Endothelial cell of umbilical vein (primary cell): ENCODE measurements around the gene LACTB. TPM values are rescaled to one million over a fixed set of nuclear protein-coding genes. Genes with fewer than 3 reads are reported as not detected.

Experiments
- BruUV-seq: library from RNA; stranded (reverse); fragments of 400-500 nt; replicated peaks from 2 replicates; lab custom pipeline; 2021; lab: Mats Ljungman, UMichigan
- CTCF ChIA-PET: fragments of 300-600, 350-600 bp; sonication (Branson Sonifier 250); formaldehyde crosslinking; loops from one replicate; lab custom pipeline; 2021; ENCODE audit warnings: antibody characterized with exemption, inconsistent platforms; lab: Charles Lee
- POLR2A ChIA-PET: fragments of 300-600, 350-600 bp; sonication (Branson Sonifier 250); formaldehyde crosslinking; loops from one replicate; lab custom pipeline; 2021; ENCODE audit warnings: antibody characterized with exemption, inconsistent platforms; lab: Charles Lee
- DNase-seq: peaks from one replicate; pipeline ENCODE4 v3.0.0-alpha.2; 2011; ENCODE audit warnings: low read depth, low spot score
- FAIRE-seq: peaks from 2 replicates; lab custom pipeline; 2011; peaks lifted over from hg19 to GRCh38; lab: Jason Lieb, UNC
- H2AFZ ChIP-seq: 2 replicates; pipeline ENCODE4 v1.6.0; 2012; ENCODE audit warnings: low read depth, low read length, control low read depth, inconsistent platforms
- H3K27ac ChIP-seq: 2 replicates; pipeline ENCODE4 v1.5.1; 2011; ENCODE audit warnings: low read depth, mild to moderate bottlenecking, control low read depth, low read length, moderate library complexity; ENCODE audit not compliant: insufficient read depth
- H3K27me3 ChIP-seq, 2 experiments: 2 replicates each; pipeline versions ENCODE4 v1.6.0 to v1.6.1; 2011; ENCODE audit warnings: low read length in 2 of 2, mixed read lengths in 1 of 2; ENCODE audit not compliant: control insufficient read depth in 2 of 2, insufficient read depth in 2 of 2
- H3K36me3 ChIP-seq, 2 experiments: 2 replicates in 1 of 2; 3 replicates in 1 of 2; pipeline ENCODE4 v1.5.1; 2011; ENCODE audit warnings: low read length in 2 of 2, mild to moderate bottlenecking in 1 of 2, moderate library complexity in 1 of 2; ENCODE audit not compliant: control insufficient read depth in 2 of 2, insufficient read depth in 2 of 2; ENCODE audit errors: extremely low read depth in 1 of 2
- H3K4me1 ChIP-seq: 3 replicates; pipeline ENCODE4 v1.5.1; 2011; ENCODE audit warnings: mild to moderate bottlenecking, low read length; ENCODE audit not compliant: control insufficient read depth, insufficient read depth; ENCODE audit errors: extremely low read depth
- H3K4me2 ChIP-seq: 2 replicates; pipeline ENCODE4 v1.6.1; 2011; ENCODE audit warnings: low read length, control low read depth, mixed read lengths; ENCODE audit not compliant: insufficient read depth
- H3K4me3 ChIP-seq, 3 experiments: fragments of 200-600 bp in 1 of 3; sonication (generic), shearing (Covaris generic) in 1 of 3; replicated peaks in 1 of 3; 2 replicates each; pipeline ENCODE4 v1.5.1; 2011 to 2016; ENCODE audit warnings: control low read depth in 3 of 3, low read length in 3 of 3, mild to moderate bottlenecking in 2 of 3, inconsistent platforms in 1 of 3, low read depth in 1 of 3, moderate library complexity in 1 of 3; ENCODE audit not compliant: insufficient read depth in 1 of 3
- H3K79me2 ChIP-seq: 2 replicates; pipeline ENCODE4 v1.6.0; 2012; ENCODE audit warnings: low read length, inconsistent platforms; ENCODE audit not compliant: control insufficient read depth, insufficient read depth
- H3K9ac ChIP-seq: replicated peaks from 2 replicates; pipeline ENCODE3; 2011; ENCODE audit warnings: low read length, control low read depth; ENCODE audit not compliant: insufficient read depth; ENCODE audit errors: extremely low read depth
- H3K9me1 ChIP-seq: replicated peaks from 3 replicates; pipeline ENCODE4 v1.6.0; 2011; ENCODE audit warnings: mild to moderate bottlenecking, low read length; ENCODE audit not compliant: control insufficient read depth, insufficient read depth; ENCODE audit errors: extremely low read depth
- H3K9me3 ChIP-seq: replicated peaks from 2 replicates; pipeline ENCODE4 v1.5.1; 2012; ENCODE audit warnings: low read length, inconsistent platforms; ENCODE audit not compliant: control insufficient read depth, insufficient read depth
- H4K20me1 ChIP-seq: replicated peaks from 2 replicates; pipeline ENCODE3; 2011; ENCODE audit warnings: mild to moderate bottlenecking, low read length; ENCODE audit not compliant: control insufficient read depth, insufficient read depth; ENCODE audit errors: extremely low read depth
- CTCF ChIP-seq, 2 donors: IDR thresholded peaks; 1 replicate in 1 of 2; 2 replicates in 1 of 2; pipeline ENCODE4 v1.5.1; 2011; ENCODE audit warnings: low read length in 2 of 2, mild to moderate bottlenecking in 2 of 2, moderate library complexity in 2 of 2, control low read depth in 1 of 2, inconsistent platforms in 1 of 2, low read depth in 1 of 2; ENCODE audit not compliant: insufficient read depth in 1 of 2; ENCODE audit errors: extremely low read depth in 1 of 2
- EZH2 ChIP-seq: IDR thresholded peaks from 2 replicates; pipeline ENCODE4 v1.6.1; 2012; ENCODE audit warnings: borderline replicate concordance, low read depth, mild to moderate bottlenecking, moderate library complexity, low read length, inconsistent platforms; ENCODE audit not compliant: severe bottlenecking
- FOS ChIP-seq: IDR thresholded peaks from 2 replicates; pipeline ENCODE4 v1.6.1; 2011; ENCODE audit warnings: mild to moderate bottlenecking, low read length, moderate library complexity, borderline replicate concordance; ENCODE audit not compliant: insufficient read depth
- GATA2 ChIP-seq: IDR thresholded peaks from 2 replicates; pipeline ENCODE4 v1.7.0; 2011; ENCODE audit warnings: low read depth, mild to moderate bottlenecking, moderate library complexity, mixed read lengths, low read length; ENCODE audit not compliant: insufficient read length, insufficient read depth
- JUN ChIP-seq: IDR thresholded peaks from 2 replicates; pipeline ENCODE4 v1.6.1; 2011; ENCODE audit warnings: borderline replicate concordance, low read depth; ENCODE audit not compliant: insufficient read length, insufficient read depth
- MAX ChIP-seq: IDR thresholded peaks from 2 replicates; pipeline ENCODE4 v1.6.1; 2011; ENCODE audit not compliant: insufficient read depth, insufficient read length
- MYC ChIP-seq: IDR thresholded peaks from one replicate; pipeline ENCODE4 v1.6.1; 2011; ENCODE audit warnings: mild to moderate bottlenecking, low read depth, low read length
- POLR2A ChIP-seq: IDR thresholded peaks from 2 replicates; pipeline ENCODE4 v1.6.1; 2012; ENCODE audit warnings: low read depth, mild to moderate bottlenecking, control low read depth, low read length
- POLR2AphosphoS5 ChIP-seq: IDR thresholded peaks from 2 replicates; pipeline ENCODE4 v1.6.1; 2012; ENCODE audit warnings: low read depth, mild to moderate bottlenecking, control low read depth, low read length, moderate library complexity; ENCODE audit not compliant: insufficient read depth
- dilution Hi-C: fragments of 300-500 bp; cut with MboI; formaldehyde crosslinking; loops from one replicate; pipeline ENCODE4 v1.15.0; 2019; ENCODE audit warnings: low sequenced_read_pairs; ENCODE audit not compliant: extremely low pct_ligation_motif_present
- intact Hi-C: fragments of 100-400 bp; cut with micrococcal nuclease; formaldehyde crosslinking; loops from one replicate; pipeline ENCODE4 v1.10.0; 2022
- polyA plus RNA-seq, 4 experiments: library from polyadenylated mRNA; depleted of rRNA in 3 of 4; stranded (reverse) in 3 of 4; unstranded in 1 of 4; fragments of >200 nt; gene quantifications; 2 replicates each; pipeline versions ENCODE4 v1.2.1 to v1.2.3, GENCODE V29; 2011 to 2012; ENCODE audit warnings: missing spikeins in 1 of 4
- total RNA-seq: library from RNA; stranded (reverse); gene quantifications from 2 replicates; pipeline ENCODE4 v1.2.3, GENCODE V29; 2021

Gene LACTB
- total and polyA plus RNA-seq, 2 donors (not counting 3 experiments of a cell fraction or from before 2014, with no cell fraction given), result 14.0 to 26.1 TPM

GRCh38 chr15:63165166-63165859 is 43.7 kb downstream of the LACTB start:
- no peak overlapping the region for H3K9ac ChIP-seq
- TF ChIP-seq EZH2 (no peak), MYC (no peak), MAX (no peak)
- no peak overlapping the region for H3K4me2 ChIP-seq
- dilution Hi-C loops, result no loop called here
- no peaks in the 10 kb centered on the region for H3K36me3 ChIP-seq
- no peaks in the 10 kb centered on the region for H4K20me1 ChIP-seq
- no peaks in the 10 kb centered on the region for H3K4me1 ChIP-seq
- no peak overlapping the region for H2AFZ ChIP-seq
- ChIA-PET CTCF (interaction anchor here (0.8 to 2.1 kb wide), 6 partner anchors 40 to 237 kb away, joined by 3 to 15 read pairs (median 3); no protein-coding TSS in a partner anchor), POLR2A (no interaction called here)
- no peaks in the 10 kb centered on the region for H3K79me2 ChIP-seq
- no TSS peak for BruUV-seq
- H3K4me3 ChIP-seq, result no peak overlapping the region
- intact Hi-C loops, result no loop called here
- DNase-seq, result no peak
- no peak overlapping the region for H3K27ac ChIP-seq
- peak; percentile 15 for FAIRE-seq
- no peaks in the 10 kb centered on the region for H3K9me1 ChIP-seq
- no peaks in the 10 kb centered on the region for H3K27me3 ChIP-seq
- no peaks in the 10 kb centered on the region for H3K9me3 ChIP-seq

GRCh38 chr15:63166219-63166618 is 44.6 kb downstream of the LACTB start:
- Histone ChIP-seq H3K9me1 (no peaks in the 10 kb centered on the region), H3K4me3 (no peak overlapping the region), H2AFZ (no peak overlapping the region), H3K79me2 (no peaks in the 10 kb centered on the region), H3K4me2 (no peak overlapping the region), H3K27me3 (no peaks in the 10 kb centered on the region), H3K9ac (no peak overlapping the region), H3K9me3 (no peaks in the 10 kb centered on the region), H3K27ac (no peak overlapping the region), H3K4me1 (no peaks in the 10 kb centered on the region), H3K36me3 (no peaks in the 10 kb centered on the region), H4K20me1 (no peaks in the 10 kb centered on the region)
- ChIA-PET POLR2A (interaction anchor here (0.8 kb wide), 1 partner anchor 9 kb away, joined by 3 read pairs; the partner anchor contains the start of gene RPS27L), CTCF (interaction anchor here (0.8 to 2.1 kb wide), 20 partner anchors 9 to 301 kb away, joined by 3 to 15 read pairs (median 5); partner anchors contain the start of genes APH1B, RAB8B and RPS27L)
- no peak for TF ChIP-seq CTCF (IDR thresholded peaks at IDR 0.05; ENCODE audit: extremely low read depth in 1 of 2, insufficient read depth in 1 of 2, low read depth in 1 of 2, low read length in 2 of 2)
- TF ChIP-seq EZH2, result no peak
- no peak for TF ChIP-seq JUN
- no peak for TF ChIP-seq MYC
- TF ChIP-seq POLR2AphosphoS5, result no peak
- TF ChIP-seq POLR2A, result no peak
- TF ChIP-seq FOS, result no peak
- TF ChIP-seq MAX, result no peak
- TF ChIP-seq GATA2, result no peak
- BruUV-seq, result no TSS peak
- intact Hi-C loops (no loop called here), dilution Hi-C loops (no loop called here)
- DNase-seq, result no peak
- no peak for FAIRE-seq
